HL-60/S4 treated with phorbol 12-myristate 13-acetate at 8.2 ng/mL for 4 days and 3 days (cell line): ENCODE results near the gene KCNH8.
"Not testable (repeated sequence)": the region's sequence is repeated elsewhere in the genome, so short reads cannot be mapped to it uniquely, and the experiment has no call there.

Experiments used
- in situ Hi-C: fragments of 300-500 bp; cut with MboI; formaldehyde crosslinking; loops from 2 replicates; pipeline ENCODE4 v1.15.0; 2022; ENCODE audit warnings: low sequenced_read_pairs

KCNH8 gene

GRCh38 chr3:19171794-19172193 lies 23.5 kb downstream of the KCNH8 start:
- in situ Hi-C loops = no loop called here

DNA sequence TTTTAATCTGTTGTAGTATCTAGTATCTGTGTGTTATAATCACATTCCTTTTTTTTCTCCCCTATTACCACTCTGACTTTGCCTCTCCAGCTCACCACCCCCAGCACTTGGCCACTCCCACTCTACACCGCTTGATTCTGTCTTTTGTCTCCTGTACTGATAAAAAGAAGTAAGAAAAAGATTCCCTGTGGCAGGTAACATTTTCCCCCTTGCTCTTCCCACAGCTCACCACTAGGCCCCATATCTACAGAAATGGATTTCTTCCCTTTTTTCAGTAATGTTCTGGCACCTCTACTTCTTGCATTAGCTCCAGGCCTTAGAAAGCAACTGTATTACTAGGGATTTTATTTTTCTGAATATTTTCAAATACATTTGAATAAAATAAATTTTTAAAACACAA lies 25.6 kb downstream of the KCNH8 start:
- in situ Hi-C loops = no loop called here

DNA sequence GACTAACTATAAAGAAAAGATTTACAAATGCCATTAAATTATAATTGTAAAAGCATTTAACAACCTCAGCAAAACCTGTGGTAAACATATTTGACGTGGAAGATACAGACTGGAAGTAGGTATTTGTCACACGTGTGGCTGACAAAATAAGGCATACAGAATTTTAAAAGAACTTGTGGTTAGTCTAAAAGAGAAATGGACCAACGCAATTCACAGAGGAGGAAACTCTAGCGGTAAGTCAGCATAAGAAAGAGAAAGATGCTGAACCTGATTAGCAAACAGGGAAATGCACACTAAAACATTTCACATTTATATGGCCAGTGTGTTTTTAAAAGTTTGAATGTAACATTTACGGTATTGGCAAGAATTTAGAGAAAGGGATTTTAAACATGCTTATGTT lies 35.3 kb downstream of the KCNH8 start:
- in situ Hi-C loops = no loop called here

- in situ Hi-C loops = no loop called here
Observed at GRCh38 chr3:19190126-19190525, 41.8 kb downstream of the KCNH8 start.

DNA sequence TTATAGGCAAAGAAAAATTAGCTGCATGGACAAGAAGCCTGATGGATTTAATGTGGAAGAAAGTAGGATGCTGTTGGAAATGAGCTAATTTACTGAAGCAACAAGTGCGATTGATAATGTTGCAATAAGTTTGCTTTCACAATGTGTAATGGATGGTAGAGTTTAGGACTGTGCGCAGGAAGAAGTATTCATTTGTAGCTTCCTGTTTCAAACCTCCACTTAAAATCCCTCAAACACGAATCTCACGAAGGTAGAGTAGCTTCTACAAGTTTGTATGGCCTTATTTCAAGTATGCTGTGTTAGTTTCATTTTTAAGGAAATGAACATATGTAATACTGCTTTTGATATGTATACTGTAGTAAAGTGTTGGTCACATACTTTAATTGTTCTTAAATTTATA lies 42.3 kb downstream of the KCNH8 start:
- in situ Hi-C loops = no loop called here

DNA sequence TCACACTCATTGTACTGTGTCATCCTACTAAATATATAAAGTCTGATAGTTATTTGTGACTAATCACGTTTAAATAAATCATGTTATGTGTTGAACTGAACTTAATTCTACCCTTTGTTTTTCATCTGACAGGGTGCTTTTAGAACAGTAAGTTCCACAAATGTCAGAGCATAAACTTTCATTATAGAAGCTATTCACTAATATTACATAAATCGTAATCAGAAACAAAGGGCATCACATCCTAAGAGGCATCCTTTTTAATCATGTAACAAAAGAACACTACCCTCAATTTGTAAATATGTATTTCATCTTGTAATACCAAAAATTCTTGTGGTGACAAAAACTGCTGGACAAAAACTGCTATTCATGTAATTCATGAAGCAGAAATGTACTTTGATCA lies 50.8 kb downstream of the KCNH8 start:
- in situ Hi-C loops = no loop called here

DNA sequence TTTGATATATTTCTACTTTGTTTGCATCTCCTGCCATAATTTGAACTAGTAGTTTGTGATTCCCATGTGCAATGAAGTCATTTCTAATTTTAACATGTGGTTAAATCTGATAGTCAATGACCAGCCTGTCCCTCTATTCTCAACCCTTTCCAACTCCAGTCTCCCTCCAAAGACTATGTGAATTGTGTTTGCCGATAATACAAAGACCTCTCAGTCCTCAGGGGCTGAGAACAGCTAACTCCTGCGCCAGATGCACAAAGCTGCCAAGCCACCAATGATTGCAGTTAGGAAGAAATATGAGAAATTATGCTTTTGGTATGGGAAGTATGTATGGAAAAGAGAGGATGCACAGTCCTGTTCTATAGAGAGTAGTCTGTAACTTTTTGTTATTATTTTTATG lies 54.0 kb downstream of the KCNH8 start:
- in situ Hi-C loops = no loop called here

GRCh38 chr3:19202754-19203153 lies 54.4 kb downstream of the KCNH8 start:
- in situ Hi-C loops = no loop called here

GRCh38 chr3:19206540-19206939 lies 58.2 kb downstream of the KCNH8 start:
- in situ Hi-C loops = no loop called here

DNA sequence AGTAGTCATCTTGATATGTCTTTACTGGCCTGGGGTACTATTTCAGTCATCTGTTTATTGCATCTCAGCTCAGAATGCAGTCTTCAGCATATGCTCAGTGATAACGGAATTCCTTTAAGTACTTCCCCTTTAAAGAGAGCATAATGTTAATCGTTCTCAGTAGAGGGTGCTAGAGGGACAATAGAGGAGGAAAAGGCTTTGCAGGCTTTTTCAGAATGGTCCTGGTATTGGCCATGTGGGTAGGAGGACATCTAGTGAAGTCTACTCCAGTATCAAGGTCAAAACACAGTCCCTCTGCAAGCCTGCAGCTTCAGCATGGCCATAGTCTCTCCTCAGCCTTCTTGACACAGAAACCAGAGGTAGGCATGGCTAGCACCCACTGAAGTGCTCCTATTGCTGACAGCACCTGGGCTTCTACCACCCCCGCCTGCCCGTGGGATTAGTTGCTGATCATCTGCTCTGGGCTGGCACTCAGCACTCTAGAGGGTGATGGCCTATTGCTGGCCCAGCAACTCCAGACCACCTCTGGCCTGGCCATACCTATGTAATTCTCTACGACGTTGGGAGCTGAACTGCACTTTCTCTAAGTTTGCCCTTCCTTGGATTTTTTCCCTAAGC lies 65.4 kb downstream of the KCNH8 start:
- in situ Hi-C loops = no loop called here

- in situ Hi-C loops = no loop called here
Observed at GRCh38 chr3:19215427-19215826, 67.1 kb downstream of the KCNH8 start.

GRCh38 chr3:19216669-19217337 lies 68.5 kb downstream of the KCNH8 start:
- in situ Hi-C loops = no loop called here

- in situ Hi-C loops = no loop called here
Observed at GRCh38 chr3:19220311-19220710, 72.0 kb downstream of the KCNH8 start.

DNA sequence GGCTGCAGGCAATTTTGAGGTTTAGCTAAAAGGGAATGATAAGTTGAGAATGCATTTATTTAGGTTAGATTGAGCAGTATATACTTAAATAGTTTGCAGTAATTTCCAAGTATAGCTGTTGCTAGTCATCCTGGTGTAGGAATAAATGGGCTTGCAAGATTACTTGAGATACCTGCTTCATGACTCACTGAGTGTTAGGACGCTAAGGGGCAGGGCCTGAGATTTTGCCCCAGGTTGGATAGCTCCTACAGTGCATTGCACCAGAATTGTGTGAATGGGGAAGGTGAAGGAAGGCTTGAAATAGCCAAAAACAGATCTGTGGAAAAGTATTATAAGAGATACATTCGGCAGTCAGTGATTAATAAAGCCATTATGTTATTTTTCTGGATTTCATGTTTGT lies 72.8 kb downstream of the KCNH8 start:
- in situ Hi-C loops = no loop called here

DNA sequence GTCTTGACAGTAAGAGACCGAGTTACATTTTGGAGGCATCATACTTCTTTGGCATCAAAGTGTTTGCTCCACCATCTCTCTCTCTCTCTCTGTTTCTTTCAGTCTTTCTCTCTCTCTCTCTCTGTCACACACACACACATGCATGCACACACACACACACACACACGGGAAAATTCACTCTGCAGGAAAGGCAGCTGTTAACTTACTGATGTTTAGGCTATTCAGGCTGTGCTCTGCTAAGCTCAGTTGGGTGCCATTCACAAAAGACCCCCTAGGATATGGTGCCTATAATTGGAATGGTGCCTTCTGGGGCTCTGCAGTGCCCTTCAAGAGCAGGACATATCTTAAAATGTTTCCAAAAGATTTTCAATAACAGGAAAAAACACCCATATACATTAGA lies 78.2 kb downstream of the KCNH8 start:
- in situ Hi-C loops = no loop called here

DNA sequence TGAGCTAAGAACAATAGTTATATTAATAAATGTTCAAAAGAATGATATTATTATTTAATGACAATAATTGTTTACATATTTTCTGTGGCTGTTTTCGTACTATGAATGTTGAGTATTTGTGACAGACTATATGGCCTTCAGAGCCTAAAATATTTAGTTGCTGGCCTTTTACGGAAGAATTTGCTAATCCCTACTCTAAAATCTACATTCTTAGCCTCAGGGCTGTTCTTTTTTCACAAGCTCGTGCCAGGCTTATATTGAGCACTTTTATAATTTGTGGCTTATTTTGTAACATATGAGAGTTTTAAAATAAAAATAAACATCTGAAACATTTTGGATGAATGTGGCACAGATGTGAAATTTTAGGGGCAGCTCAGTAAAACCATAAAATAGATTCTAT lies 79.9 kb downstream of the KCNH8 start:
- in situ Hi-C loops = no loop called here

GRCh38 chr3:19229086-19229485 lies 80.8 kb downstream of the KCNH8 start:
- in situ Hi-C loops = no loop called here

- in situ Hi-C loops = not testable (repeated sequence)
Observed at GRCh38 chr3:19229881-19230280, 81.6 kb downstream of the KCNH8 start.

DNA sequence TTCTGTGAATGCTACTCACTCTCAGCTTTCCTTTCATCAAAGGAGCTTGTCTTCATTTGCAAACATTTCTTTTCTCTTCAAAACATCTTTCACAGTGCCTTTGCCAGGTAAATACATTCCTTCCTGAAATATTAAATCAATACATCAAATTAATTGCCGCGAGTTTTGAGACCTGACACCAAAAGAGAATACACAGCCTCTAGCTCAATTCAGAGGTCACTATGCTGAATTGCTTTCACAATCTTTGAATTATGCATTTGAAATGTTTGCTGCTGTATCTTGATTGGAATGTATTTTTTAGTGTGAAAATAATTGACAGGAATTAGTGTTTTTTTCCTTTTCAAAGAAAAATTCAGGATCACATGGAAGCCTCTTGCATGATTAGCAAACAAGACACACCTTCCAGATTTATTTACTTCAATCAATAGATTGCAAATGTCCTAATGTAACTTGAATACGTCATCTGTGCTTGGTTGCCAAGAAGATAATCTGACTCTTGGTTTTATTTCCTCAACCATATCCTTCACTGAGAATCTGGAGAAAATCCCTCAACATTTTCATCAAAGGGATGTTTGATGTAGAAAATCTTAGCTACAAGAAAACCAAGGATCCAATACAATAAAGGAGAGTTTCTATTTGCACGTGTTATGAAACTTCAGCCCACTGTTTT lies 83.6 kb downstream of the KCNH8 start:
- in situ Hi-C loops = no loop called here

DNA sequence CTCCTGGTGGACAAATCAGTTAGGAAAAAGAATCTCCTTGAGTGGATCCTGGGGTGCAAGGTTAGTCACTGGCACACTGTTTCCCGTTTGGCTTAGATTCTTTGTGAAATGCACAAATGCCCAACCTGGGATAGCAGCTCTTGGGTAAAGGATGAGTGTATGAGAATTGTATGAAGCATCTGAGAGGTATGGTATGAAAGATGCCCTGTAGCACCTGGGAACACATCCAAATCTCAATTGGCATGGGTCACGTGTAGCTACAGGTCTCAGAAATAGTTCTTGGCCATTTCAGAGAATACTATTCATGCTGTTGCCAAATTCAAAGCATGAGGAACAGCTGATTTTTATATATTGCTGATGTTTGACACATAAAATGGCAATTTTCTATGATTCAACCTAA lies 84.3 kb downstream of the KCNH8 start:
- in situ Hi-C loops = no loop called here

DNA sequence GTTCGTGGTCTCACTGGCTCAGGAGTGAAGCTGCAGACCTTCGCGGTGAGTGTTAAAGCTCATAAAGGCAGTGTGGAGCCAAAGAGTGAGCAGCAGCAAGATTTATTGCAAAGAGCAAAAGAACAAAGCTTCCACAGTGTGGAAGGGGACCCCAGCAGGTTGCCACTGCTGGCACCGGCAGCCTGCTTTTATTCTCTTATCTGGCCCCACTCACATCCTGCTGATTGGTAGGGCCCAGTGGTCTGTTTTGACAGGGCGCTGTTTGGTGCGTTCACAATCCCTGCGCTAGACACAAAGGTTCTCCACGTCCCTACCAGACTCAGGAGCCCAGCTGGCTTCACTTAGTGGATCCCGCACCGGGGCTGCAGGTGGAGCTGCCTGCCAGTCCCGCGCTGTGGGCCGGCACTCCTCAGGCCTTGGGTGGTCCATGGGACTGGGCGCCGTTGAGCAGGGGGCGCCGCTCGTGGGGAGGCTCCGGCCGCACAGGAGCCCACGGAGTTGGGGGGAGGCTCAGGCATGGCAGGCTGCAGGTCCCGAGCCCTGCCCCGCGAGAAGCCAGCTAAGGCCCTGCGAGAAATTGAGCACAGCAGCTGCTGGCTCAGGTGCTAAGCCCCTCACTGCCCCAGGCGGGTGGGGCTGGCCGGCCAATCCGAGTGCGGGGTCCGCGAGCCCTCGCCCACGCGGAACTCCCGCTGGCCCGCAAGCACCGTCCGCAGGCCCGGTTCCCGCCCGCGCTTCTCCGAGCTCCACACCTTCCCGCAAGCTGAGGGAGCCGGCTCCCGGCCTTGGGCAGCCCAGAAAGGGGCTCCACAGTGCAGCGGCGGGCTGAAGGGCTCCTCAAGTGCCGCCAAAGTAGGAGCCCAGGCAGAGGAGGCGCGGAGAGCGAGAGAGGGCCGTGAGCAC lies 85.8 kb downstream of the KCNH8 start:
- in situ Hi-C loops = not testable (repeated sequence)
